DMS79 (cell line): ENCODE data around the gene FAM20C.
A peak's percentile ranks its signal among the peaks of the same experiment; 100 is the strongest.
"Not testable (repeated sequence)": the region's sequence is repeated elsewhere in the genome, so short reads cannot be mapped to it uniquely, and the experiment has no call there.

ENCODE experiments used
- DNase-seq: peaks from one replicate; lab custom pipeline; 2025; lab: John Stamatoyannopoulos, UW

FAM20C gene

DNA sequence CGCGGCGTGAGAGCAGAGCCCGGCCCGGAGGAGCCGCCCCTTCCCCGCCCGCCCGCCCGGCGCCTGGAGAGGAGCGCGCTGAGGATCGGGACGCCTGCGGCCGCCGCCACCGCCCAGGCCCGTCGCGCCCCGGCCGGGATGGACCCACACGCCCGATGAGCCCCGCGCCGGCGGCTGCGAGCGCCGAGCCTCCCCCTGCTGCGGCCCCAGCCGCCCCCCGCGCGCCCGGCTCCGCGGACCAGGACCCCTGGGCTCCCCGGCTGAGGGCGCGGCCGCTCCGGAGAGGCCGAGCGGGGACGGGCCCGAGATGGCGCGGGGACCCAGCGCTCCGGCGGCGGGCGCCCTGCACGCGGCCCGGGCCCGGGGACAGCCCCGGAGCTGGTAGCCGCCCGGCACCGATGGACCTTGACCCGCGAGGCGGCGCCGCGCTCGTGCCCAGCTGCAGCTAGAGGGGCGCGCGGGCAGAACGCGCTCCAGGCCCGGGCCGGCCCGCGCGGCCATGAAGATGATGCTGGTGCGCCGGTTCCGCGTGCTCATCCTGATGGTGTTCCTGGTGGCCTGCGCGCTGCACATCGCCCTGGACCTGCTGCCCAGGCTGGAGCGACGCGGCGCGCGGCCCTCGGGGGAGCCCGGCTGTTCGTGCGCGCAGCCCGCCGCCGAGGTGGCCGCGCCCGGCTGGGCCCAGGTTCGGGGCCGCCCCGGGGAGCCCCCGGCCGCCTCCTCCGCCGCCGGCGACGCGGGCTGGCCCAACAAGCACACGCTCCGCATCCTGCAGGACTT is 520 bp downstream of the FAM20C start:
- DNase-seq: no peak

DNA sequence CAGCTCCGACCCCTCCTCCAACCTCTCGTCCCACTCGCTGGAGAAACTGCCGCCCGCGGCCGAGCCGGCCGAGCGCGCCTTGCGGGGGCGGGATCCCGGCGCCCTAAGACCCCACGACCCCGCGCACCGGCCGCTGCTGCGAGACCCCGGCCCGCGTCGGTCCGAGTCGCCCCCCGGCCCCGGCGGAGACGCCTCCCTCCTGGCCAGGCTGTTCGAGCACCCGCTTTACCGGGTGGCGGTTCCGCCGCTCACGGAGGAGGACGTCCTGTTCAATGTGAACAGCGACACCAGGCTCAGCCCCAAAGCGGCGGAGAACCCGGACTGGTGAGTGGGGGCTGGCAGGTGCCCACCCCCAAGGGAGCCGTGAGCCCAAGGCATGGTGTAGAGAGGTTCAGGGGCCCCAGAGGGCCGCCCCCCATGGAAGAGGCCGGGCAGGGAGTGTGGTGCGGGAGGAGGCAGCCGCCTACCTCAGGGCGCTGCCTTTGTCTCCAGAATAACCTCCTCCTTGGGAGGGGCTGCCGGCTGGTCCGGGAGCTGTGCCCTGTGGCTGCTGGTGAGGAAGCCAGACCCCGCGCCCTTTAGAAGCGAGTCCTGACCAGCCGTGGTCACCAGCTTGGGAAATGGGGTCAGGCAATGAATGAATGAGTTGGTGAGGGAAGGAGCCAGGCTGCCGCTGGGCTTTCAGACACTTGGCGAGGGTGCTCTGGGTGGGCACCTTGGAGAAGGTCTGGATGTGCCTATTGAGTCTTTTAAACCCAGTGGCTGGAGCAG is 1.3 kb downstream of the FAM20C start:
- DNase-seq: no peak

GRCh38 chr7:194252-195009 is 2.1 kb downstream of the FAM20C start:
- DNase-seq: peak; percentile 32

GRCh38 chr7:195010-195829 is 2.8 kb downstream of the FAM20C start:
- no peak for DNase-seq

DNA sequence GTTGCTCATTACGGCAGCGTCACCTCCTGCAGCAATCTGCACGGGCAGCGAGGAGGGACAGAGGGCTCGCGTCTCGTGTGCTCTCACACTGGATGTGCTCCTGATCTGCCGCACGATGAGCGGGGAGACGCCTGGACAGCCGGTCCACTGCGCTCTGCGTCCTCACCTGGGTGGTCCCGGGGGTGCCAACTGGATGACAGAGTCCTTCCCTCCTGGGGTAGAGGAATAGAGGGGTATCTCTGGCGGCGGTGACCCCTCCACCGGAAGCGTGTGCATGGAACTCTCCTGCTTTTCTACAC is 3.4 kb downstream of the FAM20C start:
- no peak for DNase-seq

DNA sequence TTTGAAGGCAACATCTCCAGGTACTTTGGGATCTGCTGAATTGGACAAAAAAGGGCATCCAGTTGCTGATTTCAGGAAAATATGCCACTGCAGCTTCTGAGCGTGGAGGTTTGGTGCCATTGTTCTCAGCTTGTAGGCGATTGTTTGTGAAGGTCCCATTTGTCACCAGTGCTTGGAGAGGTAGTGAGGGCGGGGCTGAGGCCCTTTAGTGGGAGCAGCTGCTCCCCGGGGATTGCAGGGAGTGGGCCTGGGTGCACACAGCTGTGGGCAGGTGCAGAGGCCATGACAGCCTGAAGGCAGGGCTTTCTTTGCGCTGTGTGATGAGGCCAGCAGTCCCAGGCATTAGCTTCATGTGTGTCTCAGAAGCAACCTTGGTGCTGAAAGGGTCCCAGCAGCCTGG is 3.9 kb downstream of the FAM20C start:
- DNase-seq: no peak

GRCh38 chr7:196778-197321 is 4.5 kb downstream of the FAM20C start:
- DNase-seq: no peak

DNA sequence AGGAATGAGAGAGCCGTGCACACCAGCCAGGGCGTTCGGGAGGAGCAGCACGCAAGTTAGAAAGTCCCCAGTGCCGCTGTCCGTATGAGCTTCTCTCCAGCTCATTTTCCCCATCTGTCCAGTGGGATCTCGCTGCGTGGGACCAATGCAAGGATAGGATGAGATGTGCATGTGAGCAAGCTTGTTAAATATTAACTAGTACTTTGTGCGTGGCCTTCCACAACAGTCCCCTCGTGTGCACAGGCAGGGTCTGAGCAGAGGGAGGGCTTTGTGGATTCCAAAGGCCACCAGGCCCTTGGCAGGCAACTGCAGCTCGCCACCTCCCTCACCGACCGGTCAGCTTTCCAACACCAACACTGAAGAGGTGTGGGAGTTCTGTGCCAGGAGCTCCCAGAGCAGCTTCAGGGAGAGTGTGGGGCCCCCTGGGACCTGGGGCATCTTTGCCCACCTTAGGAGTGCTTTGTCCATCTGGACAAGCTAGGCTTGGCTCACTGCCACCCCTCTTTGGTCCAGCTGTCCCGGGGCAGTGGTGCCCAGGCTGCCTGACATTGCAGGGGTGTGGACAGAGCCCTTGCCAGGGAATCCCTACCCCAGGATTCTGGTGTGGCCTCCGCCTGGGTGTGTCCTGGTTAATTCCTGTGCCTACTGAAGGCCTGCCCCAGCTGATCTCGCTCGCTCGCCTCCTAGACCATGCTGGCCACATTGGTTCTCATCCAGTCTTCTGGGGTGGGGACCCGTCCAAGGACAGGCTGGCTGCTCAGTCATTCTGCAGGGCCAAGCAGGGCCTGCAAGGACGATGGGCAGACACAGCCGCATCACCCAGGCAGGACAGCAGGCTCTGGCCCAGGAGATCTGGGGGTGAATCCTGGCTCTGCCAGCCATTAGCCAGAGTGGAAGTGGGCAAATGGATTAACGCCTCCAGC is 5.3 kb downstream of the FAM20C start:
- no peak for DNase-seq

DNA sequence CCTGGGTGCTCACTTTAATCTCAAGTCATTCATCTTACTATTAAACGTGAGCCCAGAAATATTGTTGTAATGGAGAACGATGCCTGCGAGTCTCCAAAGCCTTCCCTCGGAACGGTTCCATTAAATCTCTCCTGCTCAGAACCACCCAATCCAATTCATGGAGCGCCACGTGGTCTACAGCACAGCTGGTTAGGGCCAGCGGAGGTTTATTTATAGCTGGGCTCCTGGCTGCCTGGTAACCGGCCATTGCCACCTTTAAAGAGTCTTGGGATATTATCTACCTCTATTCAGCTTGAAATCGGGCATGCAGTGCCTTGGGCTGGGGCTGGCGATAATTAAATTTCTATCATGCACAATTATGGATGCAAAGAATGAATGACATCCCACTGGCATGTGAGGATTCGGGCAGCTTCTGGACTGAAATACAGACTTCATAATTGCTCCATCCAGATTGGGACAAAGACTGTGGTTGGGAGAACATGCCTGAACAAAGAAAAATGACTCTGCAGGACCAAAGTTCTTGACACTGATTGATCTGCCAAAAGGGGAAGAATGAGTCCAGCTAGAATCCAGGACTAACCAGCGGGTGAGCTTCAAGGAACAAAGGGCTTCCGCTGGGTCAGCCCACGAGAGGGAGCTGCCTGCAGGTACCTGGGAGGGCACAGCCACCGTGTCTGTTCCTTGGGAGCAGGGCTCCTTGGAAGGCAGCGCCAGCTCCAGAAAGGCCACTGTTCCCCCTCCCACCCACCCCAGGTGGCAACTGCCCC is 7.3 kb downstream of the FAM20C start:
- DNase-seq: no peak

DNA sequence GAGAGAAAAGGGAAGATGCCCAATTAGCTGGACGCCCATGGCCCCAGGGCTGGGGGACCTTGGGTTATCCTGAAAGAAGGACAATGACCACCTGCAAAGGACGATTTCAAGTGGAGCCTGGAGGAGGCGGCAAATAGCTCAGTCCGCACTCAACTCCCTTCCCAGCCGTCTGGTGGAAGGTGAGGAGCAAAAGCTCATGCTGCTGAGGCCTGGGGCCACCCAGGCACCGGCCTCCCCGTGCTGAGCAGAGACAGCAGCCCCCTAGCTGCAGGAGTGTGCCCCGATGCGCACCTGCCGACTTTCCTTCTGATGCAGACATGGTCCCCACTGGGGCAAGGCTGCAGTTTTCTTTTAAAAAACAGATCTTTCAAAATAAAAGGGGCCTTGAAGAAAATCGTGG is 7.9 kb downstream of the FAM20C start:
- no peak for DNase-seq

DNA sequence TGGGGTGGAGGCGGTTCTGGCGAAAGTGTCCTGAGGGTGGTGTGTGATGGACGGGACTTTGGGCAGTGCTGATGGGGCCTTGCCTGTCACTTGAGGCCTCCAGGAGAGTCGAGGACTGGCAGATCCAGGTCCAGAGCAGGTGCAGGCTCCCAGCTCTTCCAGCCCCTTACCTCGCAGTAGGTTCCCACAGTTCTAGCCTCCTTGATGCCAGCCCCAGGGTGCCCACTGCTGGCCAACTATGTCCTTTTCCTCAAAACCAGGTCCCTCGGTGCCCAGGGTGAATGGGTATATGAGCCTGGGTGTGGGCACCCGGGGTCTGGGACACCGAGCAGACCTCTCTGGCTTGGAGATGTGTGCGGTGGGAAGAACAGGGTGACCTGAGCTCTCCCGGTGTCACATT is 8.3 kb downstream of the FAM20C start:
- no peak for DNase-seq

DNA sequence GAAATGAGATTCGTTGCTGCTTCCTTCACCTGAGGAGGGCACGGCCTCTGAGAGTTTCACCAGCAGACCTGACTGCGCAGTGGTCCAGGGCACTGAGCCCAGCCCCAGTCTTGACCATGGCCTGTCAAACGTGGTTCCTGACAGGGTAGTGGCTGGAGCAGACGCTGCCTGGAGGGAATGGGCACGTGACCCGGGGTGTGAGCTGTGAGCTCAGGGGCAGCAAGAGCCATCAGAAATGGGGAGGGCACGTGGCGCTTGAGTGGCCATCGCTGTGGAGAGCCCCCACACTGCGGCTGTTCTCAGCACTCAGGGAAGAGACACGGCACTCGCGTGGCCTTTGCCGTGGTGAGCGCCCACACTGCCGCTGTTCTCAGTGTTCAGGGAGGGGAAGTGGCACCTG is 12.0 kb downstream of the FAM20C start:
- DNase-seq: no peak

DNA sequence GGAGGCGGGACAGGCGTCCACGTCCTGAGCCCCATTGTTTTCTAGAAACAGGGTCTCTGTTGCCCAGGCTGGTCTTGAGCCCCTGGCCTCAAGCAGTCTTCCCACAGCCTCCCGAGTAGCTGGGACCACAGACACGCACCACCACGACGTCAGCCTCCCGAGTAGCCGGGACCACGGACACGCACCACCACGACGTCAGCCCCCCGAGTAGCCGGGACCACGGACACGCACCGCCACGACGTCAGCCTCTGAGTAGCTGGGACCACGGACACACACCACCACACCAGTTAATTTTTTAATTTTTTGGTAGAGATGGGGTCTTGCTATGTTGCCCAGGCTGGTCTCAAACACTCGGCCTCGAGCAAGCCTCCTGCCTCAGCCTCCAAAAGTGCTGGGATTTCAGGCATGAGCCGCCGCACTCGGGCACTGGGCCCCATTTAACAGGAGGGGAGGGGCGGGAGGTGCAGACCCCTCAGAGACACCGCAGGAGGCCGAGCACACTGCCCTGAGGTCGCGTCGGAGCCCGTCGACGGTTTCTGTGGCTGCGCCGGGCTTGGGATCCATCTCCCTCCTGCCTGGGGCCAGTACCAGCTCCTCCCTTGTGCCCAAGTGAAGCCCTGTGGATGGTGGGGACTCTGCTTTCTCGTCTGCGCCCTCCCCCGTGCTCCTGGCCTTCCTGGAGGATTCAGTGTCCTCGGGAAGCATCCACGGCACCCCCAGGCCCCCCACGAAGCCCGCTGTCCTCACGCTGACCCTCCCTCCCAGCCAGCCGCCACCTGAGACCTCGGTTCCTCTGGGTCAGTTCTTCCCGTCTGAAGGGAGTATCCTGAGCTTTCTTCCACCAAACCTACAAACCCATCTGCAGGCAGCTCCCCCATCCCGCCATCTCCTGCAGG is 13.0 kb downstream of the FAM20C start:
- DNase-seq: no peak

GRCh38 chr7:206351-206750 is 14.0 kb downstream of the FAM20C start:
- not testable (repeated sequence) for DNase-seq

DNA sequence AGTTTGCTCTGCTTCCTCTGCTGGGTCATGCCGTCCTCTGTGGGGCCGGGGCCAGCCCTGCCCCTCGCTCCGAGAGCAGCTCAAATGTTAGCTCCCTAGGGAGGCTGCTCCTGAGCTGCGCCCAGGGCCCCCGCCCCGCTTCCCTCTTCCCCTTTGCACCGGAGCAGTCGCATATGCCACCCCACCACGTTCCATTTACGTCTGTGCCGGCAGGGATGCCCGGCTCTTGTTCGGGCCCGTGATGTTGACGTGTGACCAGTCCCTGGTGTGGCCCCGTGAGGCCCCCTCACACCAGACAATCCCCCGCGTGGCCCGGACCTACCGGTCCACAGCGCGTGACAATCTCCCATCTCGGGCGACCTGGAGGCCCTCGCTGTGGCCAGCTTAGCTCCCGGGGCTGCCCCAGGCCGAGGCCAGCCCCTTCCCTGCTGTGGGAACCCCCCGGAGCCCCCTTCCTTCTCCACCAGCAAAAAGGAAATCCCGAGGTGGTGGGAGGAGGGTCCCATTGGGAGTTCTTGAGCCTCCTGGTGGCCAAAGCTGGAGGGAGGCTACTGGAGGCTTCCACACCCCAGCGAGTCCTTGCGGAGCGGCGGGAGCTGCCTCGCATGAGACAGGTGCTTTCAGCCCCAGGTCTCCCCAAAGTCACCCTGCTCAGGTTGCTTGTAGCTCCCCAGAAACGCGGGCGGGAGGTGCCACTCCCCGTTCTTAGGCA is 15.2 kb downstream of the FAM20C start:
- no peak for DNase-seq

DNA sequence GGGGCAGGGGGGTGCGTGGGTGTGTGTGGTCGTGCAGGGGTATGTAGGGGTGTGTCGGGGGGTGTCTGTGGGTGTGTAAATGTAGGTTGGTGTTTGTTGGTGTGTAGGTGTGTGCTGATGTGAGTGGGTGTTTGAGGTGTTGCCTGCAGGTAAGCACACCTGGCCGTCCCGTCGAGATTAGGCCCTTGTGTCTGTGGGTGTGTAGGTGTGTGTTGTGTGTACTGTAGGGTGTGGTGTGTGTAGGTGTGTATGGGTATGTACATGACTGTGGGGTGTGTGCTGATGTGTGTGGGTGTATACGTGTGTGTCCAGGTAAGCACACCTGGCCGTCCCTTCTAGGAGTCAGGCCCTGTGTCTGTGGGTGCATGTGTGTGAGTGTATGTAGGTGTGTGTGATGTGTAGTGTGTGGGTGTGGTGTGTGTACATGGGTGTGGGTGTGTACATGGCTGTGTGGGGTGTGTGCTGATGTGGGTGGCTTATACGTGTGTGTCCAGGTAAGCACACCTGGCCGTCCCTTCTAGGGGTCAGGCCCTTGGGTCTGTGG is 15.8 kb downstream of the FAM20C start:
- no peak for DNase-seq

- no peak for DNase-seq
Observed at GRCh38 chr7:208816-209215, 16.4 kb downstream of the FAM20C start.

- no peak for DNase-seq
Observed at GRCh38 chr7:209416-209815, 17.0 kb downstream of the FAM20C start.
